ENCODE results near the gene ESR2. TPM values are rescaled to one million over a fixed set of nuclear protein-coding genes. Genes with fewer than 3 reads are reported as not detected.

ESR2 gene
- total and polyA plus RNA-seq, 2 of the 8 experiments (the other 6 are each of a cell fraction or from before 2014, with no cell fraction given): 0.19 to 0.23 TPM

- Histone ChIP-seq H3K27me3 (replicated peaks in 1 of 4; ENCODE audit: control insufficient read depth in 3 of 4, extremely low read depth in 1 of 4, insufficient read depth in 3 of 4, low read length in 3 of 4) (no peaks in the 10 kb centered on the region), H2AFZ (ENCODE audit: low read length) (no peak overlapping the region), H3K4me2 (ENCODE audit: insufficient read depth in 1 of 2, low read depth in 2 of 2, low read length in 2 of 2) (no peak overlapping the region), H3K79me2 (ENCODE audit: control insufficient read depth in 1 of 2, insufficient read depth in 2 of 2, low read length in 2 of 2) (no peaks in the 10 kb centered on the region), H3K36me3 (ENCODE audit: control insufficient read depth in 2 of 4, insufficient read depth in 4 of 4, low read length in 3 of 4) (peaks cover 5 to 39% (median 16%) of the 10 kb centered on the region in 4 experiments; a peak in 6 of 8 replicates), H2BK5ac (ENCODE audit: low read depth, low read length) (no peak overlapping the region), H3K4ac (replicated peaks; ENCODE audit: insufficient read length, low read depth, low read length) (no peak overlapping the region), H4K8ac (ENCODE audit: extremely low read depth, insufficient read depth, low read length) (no peak overlapping the region), H2BK15ac (ENCODE audit: low read length) (no peak overlapping the region), H3K9ac (replicated peaks in 1 of 4; ENCODE audit: extremely low read depth in 1 of 4, low read depth in 3 of 4, low read length in 3 of 4) (no peak overlapping the region), H2BK20ac (ENCODE audit: low read length) (no peak overlapping the region), H3K18ac (ENCODE audit: extremely low read depth, low read length) (no peak overlapping the region), H3K9me3 (ENCODE audit: insufficient read depth in 2 of 2, low read depth in 1 of 2, low read length in 1 of 2) (no peaks in the 10 kb centered on the region), H4K5ac (ENCODE audit: insufficient read length, low read depth, low read length) (no peak overlapping the region), H3K4me1 (replicated peaks in 1 of 4; ENCODE audit: control insufficient read depth in 3 of 4, insufficient read depth in 4 of 4, low read length in 3 of 4) (no peaks in the 10 kb centered on the region), H3K79me1 (ENCODE audit: low read depth, low read length) (no peaks in the 10 kb centered on the region), H3K4me3 (ENCODE audit: extremely low read depth in 1 of 4, insufficient read depth in 2 of 4, low read depth in 3 of 4, low read length in 4 of 4) (no peak overlapping the region), H2AK5ac (ENCODE audit: low read depth, low read length) (no peak overlapping the region), H3K27ac (ENCODE audit: low read depth, low read length) (no peak overlapping the region), H3K23me2 (ENCODE audit: low read depth, low read length) (no peaks in the 10 kb centered on the region), H4K20me1 (replicated peaks in 1 of 2; ENCODE audit: control insufficient read depth in 1 of 2, insufficient read depth in 2 of 2, low read length in 2 of 2) (no peaks in the 10 kb centered on the region), H4K91ac (replicated peaks; ENCODE audit: insufficient read length, low read length) (no peak overlapping the region), H3K14ac (ENCODE audit: insufficient read length) (no peak overlapping the region), H3K56ac (replicated peaks; ENCODE audit: insufficient read length, low read depth, low read length) (no peak overlapping the region), H3K23ac (ENCODE audit: insufficient read length) (no peak overlapping the region), H2BK120ac (replicated peaks; ENCODE audit: low read depth, low read length) (no peak overlapping the region), H2BK12ac (ENCODE audit: low read depth, low read length) (no peak overlapping the region)
- ChIA-PET CTCF (ENCODE audit: partially characterized antibody) (interaction anchor here (0.6 to 1.4 kb wide), 4 partner anchors 9 to 536 kb away, joined by 3 read pairs; no protein-coding TSS in a partner anchor), POLR2A (ENCODE audit: partially characterized antibody) (no interaction called here)
- DNase-seq (ENCODE audit: low read depth in 1 of 2, low spot score in 2 of 2) (no peak), FAIRE-seq (no peak)
- WGBS, 2 experiments (ENCODE audit: extremely low coverage in 1 of 2, insufficient coverage in 1 of 2, insufficient read length in 1 of 2, insufficient replicate concordance in 2 of 2, low coverage in 1 of 2, low lambda C conversion rate in 2 of 2, missing lambda C conversion rate in 1 of 2): 89% methylated on average over 5 of the region's 5 CpGs; no CpG with 5 or more reads in 1 of the 2 experiments
- TF ChIP-seq RXRA (IDR thresholded peaks at IDR 0.05; ENCODE audit: insufficient read depth, low read depth, low read length): no peak
- TF ChIP-seq, protein P1, sequence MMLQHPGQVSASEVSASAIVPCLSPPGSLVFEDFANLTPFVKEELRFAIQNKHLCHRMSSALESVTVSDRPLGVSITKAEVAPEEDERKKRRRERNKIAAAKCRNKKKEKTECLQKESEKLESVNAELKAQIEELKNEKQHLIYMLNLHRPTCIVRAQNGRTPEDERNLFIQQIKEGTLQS (IDR thresholded peaks at IDR 0.05; ENCODE audit: insufficient read depth, low read depth, low read length): no peak
- TF ChIP-seq ASH2L (IDR thresholded peaks at IDR 0.05; ENCODE audit: low read length): no peak
- TF ChIP-seq HDAC6 (IDR thresholded peaks at IDR 0.05; ENCODE audit: low read depth, low read length): no peak
- no peak for TF ChIP-seq PHF8 (conservative IDR thresholded peaks at IDR 0.05; ENCODE audit: low read depth, low read length)
- no peak for TF ChIP-seq CTBP2 (IDR thresholded peaks at IDR 0.05; ENCODE audit: borderline replicate concordance, insufficient read depth, insufficient read length, low read length)
- no peak for TF ChIP-seq TBP (IDR thresholded peaks at IDR 0.05; ENCODE audit: low read depth, low read length)
- no peak for TF ChIP-seq GABPA (IDR thresholded peaks at IDR 0.05; ENCODE audit: borderline replicate concordance, insufficient read depth, low read length)
- TF ChIP-seq HDAC2 (IDR thresholded peaks at IDR 0.05; ENCODE audit: borderline replicate concordance in 1 of 2, low read depth in 2 of 2, low read length in 2 of 2): no peak
- no peak for TF ChIP-seq CBX8 (IDR thresholded peaks at IDR 0.05; ENCODE audit: borderline replicate concordance, low read depth, low read length)
- no peak for TF ChIP-seq RBBP5 (IDR thresholded peaks at IDR 0.05; ENCODE audit: borderline replicate concordance, low read depth, low read length)
Observed at GRCh38 chr14:64123241-64123822, 170.8 kb downstream of the ESR2 start.
